HTR-8/SVneo (cell line): ENCODE data around the gene CIROP.
"Not testable (repeated sequence)": the region's sequence is repeated elsewhere in the genome, so short reads cannot be mapped to it uniquely, and the experiment has no call there.

Experiments
- DNase-seq: peaks from one replicate; pipeline ENCODE4 v3.0.0; 2011; ENCODE audit warnings: low spot score, mixed read lengths; ENCODE audit not compliant: insufficient read length
- FAIRE-seq: peaks from 2 replicates; lab custom pipeline; 2011; peaks lifted over from hg19 to GRCh38; lab: Jason Lieb, UNC

CIROP gene

DNA sequence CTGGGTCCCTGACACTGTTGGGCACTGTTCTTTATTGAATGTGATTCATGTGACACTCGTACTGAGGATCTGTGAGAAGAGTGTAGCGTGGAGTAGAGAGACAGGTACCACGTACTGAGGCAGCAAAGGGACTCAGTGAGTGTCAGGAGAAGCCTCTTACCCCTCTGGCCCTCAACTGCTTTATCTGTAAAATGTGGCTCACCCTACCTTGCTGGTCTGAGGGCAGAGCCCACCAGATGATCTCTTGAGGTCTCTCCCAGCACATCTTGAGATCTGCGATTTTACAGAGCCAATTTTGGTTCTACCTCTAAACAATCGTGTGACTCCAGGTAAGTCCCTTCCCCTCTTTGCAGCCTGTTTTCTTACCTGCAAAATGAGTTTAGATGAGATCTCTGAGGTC is 11.1 kb upstream of the CIROP start:
- FAIRE-seq (no peak), DNase-seq (no peak)

DNA sequence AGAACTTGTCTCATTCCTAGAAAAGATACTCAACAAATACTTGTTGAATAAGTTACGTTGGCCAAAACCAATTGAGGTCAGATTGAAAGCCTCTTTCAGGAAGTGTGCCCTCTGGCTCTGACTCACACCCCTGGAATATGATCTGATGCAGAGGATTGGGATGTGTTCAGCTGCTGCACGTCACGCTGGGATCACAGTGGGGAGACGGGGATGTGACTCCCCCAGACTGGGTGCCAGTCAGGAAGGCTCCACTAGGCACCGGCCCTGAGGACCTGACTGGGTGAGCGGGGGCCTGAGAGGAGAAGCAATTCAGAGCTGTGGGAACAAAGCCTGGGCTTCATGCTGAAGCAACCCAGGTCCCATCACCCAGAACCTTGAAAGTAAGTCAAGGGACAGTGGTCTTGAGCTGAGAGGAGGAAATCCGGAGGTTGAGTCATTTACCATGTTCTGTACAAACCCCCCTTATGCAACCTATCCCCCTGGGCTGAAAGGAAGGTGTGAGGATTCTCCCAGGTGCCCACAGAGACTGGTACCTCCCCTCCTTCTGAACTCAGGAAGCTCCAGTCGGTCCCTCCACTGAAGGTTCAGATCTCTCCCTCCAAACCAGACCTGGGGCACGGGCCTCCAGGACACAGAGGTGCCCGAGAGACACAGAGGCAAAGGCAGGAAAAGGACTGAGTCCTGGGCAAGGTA is 10.4 kb upstream of the CIROP start:
- FAIRE-seq (no peak), DNase-seq (peak; percentile 84)

DNA sequence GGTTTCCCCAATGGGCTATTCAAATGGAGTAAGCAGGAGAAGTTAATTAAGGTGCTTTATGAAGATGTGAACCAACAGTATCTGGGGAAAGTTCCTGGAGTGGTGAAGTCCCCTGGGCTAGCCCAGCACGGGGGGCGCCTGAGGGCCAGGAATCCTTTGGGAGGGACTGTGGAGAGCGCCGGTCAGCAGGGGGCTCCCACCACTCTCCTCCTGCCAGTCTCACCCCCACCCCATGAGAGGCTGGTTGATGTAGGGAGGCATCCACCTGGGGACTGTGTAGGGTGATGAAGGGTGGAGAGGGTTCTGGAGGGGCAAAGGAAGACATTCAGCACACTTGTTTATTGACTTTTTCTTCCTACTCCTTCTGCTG is 9.9 kb upstream of the CIROP start:
- no peak for DNase-seq

DNA sequence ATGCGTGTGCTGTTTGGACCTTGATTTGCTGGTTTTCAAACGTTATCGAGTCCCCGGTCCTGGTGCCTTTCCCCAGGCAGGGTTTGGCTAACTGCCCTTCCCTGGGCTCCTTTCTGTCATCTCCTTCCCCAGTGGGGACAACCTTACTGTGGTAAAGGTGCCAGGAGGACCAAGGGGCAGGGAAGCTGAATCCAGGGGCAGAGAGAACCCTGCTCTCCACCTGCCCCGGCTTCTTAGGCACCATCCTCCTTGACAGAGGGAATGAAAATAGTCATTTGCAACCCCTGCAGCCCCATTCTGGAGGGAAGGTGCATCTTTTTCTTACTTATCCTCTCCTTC is 9.3 kb upstream of the CIROP start:
- DNase-seq (no peak), FAIRE-seq (no peak)

More for the DNA sequence above, 9.9 kb upstream of the CIROP start:
- no peak for FAIRE-seq

DNA sequence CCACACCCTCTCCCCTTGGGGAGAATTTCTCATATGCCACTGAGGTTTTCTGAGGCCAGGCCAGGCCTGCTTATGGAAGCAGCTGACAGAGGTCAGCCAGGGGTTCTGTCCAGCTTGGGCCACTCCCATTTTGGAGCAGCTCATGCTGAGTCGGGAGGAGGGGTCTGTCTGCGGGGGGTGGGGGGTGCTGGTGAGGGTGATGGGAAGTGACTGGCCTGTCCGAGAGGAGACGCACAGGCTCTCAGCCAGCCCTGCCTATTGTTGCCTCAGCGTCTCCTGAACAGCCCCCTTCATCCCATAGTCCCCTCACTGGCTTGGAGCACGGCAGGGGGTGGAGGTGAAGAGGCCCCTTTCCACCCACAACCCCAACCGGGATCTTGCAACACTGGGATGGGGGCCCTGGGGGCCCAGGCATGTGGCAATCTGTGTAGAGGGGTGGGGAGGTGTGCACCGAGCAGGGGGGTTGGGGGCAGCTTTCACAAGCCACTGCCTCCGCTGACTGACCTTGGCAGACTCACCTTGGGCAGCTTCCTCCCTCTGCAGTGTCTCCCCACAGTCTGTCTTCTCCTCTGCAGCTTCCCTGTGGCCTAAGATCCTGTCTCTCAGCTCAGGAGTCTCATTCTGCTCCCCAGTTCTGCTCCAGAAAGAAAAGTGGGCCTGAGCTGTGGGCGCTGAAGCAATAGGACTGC is 8.8 kb upstream of the CIROP start:
- FAIRE-seq: no peak
- DNase-seq: no peak

DNA sequence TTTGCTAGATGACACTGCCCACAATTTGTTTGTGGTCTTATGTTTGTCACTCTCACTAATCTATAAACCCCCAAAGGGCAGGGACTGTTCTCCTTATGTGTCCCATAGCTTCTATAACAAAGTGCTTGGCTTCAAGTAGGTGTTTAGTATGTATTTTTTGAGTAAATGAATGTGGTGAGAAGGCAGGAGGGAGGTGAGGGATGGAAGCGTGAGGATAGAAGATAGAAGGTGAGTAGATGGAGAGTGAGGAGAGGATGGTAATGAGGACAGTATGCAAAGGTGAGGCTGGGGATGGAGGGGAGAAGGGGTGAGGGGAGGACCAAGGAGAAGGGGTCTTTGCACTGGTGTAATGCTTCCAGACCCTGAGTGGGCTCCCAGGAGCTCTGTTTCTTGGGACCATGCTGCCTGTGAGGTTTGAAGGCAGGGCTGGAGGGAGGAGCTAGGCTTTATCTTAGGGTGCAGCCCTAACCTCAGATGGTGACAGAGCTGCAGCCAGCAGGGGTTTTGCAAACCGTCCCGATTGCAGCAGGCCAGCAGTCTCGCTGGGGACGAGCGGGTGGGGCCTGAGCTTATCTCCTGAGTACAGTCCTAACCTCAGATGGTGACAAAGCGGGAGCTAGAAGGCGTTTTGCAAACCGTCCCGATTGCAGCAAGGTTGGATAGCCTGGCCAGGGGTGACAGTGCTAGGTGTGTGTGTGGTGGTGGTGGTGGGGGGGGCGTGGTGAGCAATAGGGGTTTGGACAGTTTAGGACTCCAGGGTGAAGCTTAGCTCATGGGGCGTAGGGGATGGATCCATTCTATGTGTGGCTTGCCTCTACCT is 7.8 kb upstream of the CIROP start:
- no peak for FAIRE-seq

DNA sequence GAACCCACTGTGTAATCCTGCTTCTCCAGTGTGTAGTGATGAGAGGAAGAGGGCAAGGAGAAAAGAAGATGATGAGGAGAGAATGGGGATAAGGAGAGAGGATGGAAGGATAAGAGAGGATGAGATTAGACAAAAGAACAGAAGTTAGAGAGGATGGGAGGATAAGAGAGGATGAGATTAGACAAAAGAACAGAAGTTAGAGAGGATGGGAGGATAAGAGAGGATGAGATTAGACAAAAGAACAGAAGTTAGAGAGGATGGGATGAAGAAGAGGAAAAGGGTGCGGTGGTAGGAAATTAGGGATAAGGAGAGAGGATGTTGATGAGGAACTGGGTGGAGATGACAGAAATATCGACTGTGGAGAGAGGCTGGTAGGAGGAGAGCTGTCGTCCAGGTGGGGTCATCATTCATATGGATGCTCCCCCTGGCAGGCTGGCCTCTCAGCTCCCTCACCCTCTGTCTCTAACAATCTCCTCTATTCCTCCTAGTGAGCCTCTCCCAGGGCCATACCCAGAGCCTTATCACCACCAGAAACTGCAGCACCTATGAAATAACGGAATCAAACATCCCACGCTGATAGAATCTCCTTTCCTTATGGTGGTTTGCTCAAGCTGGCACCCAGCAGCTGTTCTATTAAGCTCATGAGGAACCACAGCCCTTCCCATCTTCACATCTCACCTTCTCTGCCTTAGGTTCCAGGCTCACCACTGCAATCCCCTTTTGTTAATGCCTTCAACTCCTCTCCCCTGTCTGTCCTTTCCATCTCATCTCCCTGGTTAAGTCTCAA is 6.0 kb upstream of the CIROP start:
- no peak for DNase-seq
- FAIRE-seq: no peak

More for the DNA sequence above, 7.8 kb upstream of the CIROP start:
- no peak for DNase-seq

DNA sequence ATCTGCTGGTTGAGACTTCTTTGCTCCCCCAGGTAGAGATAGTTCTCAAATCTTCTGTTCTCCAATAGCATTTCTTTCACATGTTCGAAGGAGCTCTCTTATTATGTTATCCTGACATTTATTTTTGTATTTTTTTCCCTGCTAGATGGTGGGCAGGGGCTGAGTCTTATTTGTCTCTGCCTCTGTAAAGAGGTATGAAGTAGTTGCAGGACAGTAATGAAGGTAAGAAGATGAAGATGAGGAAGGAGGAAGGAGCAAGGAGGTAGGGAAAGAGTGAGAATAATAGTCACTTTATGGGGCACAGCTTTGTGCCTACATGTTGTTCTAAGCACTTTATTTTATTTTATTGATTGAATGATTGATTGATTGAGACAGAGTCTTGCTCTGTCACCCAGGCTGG is 5.0 kb upstream of the CIROP start:
- DNase-seq: no peak
- no peak for FAIRE-seq

DNA sequence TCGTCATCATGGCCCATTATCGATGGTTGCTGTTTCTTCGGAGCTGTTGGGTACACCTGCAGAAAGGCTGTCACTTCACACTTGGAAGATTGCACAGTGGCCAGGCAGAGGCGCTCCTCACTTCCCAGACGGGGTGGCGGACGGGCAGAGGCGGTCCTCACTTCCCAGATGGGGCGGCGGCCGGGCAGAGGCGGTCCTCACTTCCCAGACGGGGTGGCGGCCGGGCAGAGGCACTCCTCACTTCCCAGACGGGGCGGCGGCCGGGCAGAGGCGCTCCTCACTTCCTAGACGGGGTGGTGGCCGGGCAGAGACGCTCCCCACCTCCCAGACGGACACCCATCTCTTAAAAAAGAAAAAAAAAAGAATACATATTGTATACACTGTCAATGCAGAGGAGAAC is 3.4 kb upstream of the CIROP start:
- FAIRE-seq: not testable (repeated sequence)

DNA sequence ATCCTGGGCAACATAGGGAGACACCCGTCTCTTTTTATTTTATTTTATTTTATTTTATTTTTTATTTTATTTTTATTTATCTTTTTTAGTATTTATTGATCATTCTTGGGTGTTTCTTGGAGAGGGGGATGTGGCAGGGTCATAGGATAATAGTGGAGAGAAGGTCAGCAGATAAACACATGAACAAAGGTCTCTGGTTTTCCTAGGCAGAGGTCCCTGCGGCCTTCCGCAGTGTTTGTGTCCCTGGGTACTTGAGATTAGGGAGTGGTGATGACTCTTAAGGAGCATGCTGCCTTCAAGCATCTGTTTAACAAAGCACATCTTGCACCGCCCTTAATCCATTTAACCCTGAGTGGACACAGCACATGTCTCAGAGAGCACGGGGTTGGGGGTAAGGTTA is 2.8 kb upstream of the CIROP start:
- DNase-seq, FAIRE-seq: not testable (repeated sequence)

More for the DNA sequence above, 3.4 kb upstream of the CIROP start:
- DNase-seq: not testable (repeated sequence)

DNA sequence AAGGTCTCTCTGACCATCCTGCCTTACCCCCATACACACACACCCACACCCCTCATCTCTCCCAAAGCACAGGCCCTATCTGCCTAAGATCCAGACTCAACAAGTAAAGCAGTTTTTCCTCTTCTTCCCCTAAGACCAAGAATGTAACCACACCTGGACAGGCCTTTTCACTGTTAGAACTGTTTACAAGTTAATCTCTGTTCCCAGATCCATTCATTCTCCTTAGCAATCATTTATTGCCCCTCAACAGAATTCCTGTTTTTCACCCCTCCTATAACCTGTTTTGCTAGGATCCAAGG is 1.9 kb upstream of the CIROP start:
- FAIRE-seq (no peak), DNase-seq (no peak)

DNA sequence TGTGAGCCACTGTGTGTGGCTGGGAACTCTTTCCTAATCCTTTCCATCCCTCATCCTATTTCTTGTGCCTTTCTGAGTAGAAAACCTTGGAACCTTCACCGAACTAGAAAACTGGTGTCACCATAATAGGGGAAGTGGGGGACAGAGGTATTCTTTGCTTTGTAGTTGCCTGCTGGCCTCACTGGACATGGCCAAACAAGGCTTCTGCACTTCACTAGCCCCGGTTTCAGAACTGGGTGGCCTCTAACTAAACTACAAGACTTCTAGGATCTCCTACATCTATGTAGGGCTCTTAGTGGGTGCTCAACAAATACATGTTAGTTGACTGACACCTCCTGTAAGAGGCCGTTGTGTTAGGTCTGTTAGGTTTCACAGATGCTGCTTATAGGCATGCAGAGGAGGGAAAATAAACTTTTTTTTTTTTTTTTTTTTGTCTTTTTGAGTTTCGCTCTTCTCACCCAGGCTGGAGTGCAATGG is 597 bp upstream of the CIROP start:
- FAIRE-seq (no peak), DNase-seq (no peak)

DNA sequence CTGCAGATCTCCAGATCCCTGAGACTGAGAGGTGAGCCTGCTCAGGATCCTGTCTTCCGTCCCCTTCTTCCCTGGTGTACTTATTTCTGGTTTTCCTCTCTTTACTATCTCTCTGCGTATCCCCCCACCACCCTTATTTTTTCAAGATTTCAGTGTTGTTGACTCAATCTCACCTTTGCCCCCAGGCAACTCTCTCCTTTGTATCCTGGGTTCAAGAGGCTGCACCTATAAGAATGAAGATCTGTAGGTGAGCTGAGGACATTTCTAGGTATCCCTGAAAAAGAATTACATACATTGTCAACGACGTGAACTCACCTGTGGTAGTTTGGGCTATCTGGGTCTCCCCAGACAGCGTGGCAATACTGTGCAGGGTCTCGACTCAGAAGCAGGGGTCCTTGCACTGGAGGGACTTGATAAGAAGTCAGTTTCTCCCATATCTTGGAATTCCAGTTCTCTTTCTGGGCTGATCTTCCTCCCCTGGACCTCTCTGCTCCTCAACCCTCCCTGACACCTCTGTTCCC is 659 bp downstream of the CIROP start:
- FAIRE-seq (no peak), DNase-seq (no peak)

DNA sequence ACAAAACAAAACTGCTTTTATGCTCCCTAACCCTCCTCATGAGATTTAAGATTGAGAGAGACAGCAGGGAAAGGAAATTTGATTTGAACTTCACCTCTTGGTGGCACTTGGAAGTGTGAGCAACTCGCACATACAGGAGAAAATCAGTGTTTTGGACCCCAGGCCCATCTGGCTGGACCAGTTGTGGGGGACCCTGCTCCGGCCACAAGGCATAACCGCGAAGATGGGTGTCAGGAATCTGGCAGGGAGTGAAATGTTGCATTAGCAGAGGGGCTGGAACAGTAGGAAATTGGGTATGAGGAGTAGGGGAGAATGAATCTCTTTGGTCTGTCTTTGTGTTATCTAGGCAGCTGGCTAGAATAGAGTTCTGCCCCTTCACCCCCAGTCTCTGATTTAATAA is 1.2 kb downstream of the CIROP start:
- DNase-seq: no peak
- FAIRE-seq: no peak

DNA sequence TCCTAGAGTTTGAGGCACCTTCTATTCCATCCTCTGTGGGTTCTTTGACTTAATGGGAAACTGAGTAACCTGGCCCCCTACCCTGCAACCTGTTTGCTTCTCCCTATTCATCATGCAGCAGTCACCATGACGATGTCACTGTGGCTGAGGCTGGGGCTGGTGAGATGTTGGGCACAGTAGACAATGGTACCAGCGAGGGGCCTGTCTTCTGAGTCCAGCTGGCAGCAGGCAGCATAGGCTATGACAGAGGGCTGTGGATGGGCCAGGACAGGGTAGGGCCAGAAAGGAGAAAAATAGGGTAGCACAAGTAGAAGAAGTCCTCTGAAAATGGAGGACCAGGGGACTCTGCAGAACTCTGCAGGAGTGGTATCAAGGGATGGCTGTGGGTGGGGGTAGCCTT is 2.0 kb downstream of the CIROP start:
- no peak for DNase-seq
- FAIRE-seq: no peak

DNA sequence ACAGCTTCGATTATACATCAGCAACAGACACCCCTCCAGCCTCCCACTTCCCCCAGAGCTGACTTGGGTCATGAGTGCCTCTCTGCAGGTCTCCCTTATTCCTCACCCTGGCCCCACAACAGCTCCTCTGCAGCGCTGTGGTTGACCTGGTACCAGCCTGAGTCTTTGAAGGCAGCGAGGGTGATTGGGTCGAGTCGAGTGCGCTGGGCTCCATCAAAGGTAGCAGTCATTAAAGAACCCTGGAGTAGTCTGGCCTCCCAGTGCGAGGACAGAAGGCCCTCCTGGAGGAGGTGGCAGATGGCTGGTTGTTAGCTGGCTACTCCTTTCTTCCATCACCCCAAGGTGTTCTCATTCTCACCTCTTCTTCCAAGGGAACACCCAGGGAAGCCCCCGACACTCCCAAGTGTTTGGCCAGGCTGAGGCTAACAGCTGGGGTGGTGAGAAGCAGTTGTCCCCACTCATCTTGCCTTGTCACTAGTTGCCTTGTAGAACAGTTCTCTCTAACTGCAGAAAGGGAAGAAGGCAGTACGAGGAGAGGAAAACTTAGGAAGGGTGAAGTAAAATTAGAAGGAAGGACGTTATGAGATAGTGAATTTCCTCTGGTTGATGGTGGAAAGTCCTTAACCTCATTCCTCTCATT is 2.7 kb downstream of the CIROP start:
- FAIRE-seq: no peak
- no peak for DNase-seq

DNA sequence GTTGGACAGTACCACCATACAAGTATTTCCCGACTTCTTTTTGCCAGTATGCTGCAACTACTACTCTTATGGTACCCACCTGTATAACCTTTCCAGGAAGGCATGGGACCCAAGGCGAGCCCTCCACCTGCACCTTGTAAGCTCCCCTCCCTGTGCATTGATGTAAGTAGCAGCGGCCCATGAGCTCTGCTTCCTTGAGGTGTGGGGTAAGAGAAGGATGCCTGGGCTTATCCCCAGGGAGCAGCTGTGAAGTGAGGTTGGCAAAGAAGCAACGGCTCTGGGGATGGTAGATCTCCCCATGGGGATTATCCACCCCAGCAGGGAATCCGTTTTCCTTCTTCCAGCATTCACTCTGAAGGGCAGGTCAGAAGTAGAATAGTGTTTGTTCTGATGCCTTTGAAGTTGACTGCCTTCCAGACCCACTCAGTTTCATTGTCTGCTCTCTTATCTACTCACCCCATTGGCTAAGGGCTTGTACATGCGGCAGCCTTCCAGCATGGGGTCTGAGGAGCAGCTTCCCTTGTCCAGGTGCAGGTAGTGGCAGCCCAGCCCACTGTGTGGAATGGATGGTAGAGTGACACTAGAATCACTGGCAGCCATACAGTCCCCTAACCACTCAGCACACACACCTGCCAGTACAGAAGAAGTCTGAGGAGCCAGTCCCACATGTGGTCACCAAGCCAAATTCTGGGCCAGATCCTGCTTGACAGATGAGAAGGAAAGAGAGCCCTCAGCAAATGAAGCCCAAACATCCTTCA is 3.4 kb downstream of the CIROP start:
- FAIRE-seq (no peak), DNase-seq (no peak)

DNA sequence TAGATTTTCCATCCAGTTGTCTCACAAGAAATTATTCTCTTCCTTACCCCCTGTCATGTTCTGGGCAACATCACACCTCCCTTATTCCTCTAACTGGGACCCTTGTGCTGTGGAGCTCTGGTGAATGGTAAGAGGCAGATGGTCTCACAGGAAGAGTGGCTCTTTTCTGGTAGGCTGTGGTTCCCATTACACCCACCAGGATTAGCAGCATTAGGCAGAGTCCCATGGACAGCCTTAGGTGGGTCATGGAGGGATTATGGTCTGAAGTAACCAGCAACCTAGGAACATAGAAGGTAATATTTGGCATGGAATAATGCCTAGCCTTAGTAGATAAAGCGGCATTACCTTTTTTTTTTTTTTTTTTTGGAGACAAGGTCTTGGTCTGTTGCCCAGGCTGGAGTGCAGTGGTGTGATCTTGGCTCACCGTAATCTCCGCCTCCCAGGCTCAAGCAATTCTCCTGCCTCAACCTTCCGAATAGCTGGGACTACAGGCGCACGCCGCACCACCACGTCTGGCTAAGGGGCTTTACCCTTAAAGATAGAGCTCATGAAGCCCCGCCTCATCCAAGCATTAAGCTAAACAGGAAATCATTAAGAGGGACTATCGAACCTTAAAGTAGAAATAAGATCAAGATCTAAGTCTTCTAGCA is 5.5 kb downstream of the CIROP start:
- DNase-seq (no peak), FAIRE-seq (no peak)

DNA sequence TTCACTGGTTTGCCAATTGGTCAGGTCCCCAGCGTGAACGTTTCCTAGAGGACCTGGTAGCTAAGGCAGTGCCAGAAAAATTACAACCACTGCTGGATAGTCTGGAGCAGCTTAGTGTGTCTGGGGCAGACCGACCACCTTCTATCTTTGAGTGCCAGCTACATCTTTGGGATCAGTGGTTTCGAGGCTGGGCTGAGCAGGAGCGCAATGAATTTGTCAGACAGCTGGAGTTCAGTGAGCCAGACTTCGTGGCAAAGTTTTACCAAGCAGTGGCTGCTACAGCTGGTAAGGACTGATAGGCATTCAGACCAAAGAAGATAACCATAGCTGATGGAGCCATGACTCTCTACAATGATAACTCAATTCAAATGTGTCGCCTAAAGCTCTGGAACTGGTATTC is 7.0 kb downstream of the CIROP start:
- FAIRE-seq: no peak

More for the DNA sequence above, 7.0 kb downstream of the CIROP start:
- no peak for DNase-seq
